ENCODE measurements around the gene LAPTM5. TPM values are rescaled to one million over a fixed set of nuclear protein-coding genes. Genes with fewer than 3 reads are reported as not detected.

LAPTM5 gene
- total and polyA plus RNA-seq, 8 donors, result 3.7 to 80.5 (median 10.9) TPM

- TF ChIP-seq CTCF (IDR thresholded peaks at IDR 0.05), result no peak
- Histone ChIP-seq H3K9me3 (no peaks in the 10 kb centered on the region), H3K36me3 (no peaks in the 10 kb centered on the region), H3K4me1 (peaks cover 0 to 5% (median 0%) of the 10 kb centered on the region in 3 donors), H3K27ac (no peak overlapping the region), H3K4me3 (no peak overlapping the region), H3K27me3 (no peaks in the 10 kb centered on the region)
- intact Hi-C loops (cut with DNase I), result no loop called here
- FAIRE-seq, result no peak
- WGBS, 2 donors, result 55 to 68% methylated on average over 12 of the region's 12 CpGs
- peak in 2 of 6 donors; percentile 15 to 31 for DNase-seq
- ATAC-seq, result no peak
Measured at GRCh38 chr1:30741239-30741894, 16.2 kb downstream of the LAPTM5 start.

GRCh38 chr1:30740251-30741238, 17.0 kb downstream of the LAPTM5 start:
- TF ChIP-seq CTCF (IDR thresholded peaks at IDR 0.05), result no peak

GRCh38 chr1:30739601-30740000, 18.0 kb downstream of the LAPTM5 start:
- no peaks in the 10 kb centered on the region for H3K27me3 ChIP-seq
- ATAC-seq (no peak), FAIRE-seq (no peak), DNase-seq (peak in 1 of 6 donors; percentile 41)
- intact Hi-C loops (cut with DNase I), result no loop called here
- no peak overlapping the region for H3K27ac ChIP-seq
- WGBS, 2 donors, result 68 to 80% methylated on average over 8 of the region's 8 CpGs
- H3K4me3 ChIP-seq, result no peak overlapping the region
- no peak for TF ChIP-seq CTCF (IDR thresholded peaks at IDR 0.05)
- no peaks in the 10 kb centered on the region for H3K9me3 ChIP-seq
- H3K4me1 ChIP-seq, result no peaks in the 10 kb centered on the region
- no peaks in the 10 kb centered on the region for H3K36me3 ChIP-seq

More at GRCh38 chr1:30740251-30741238, 17.0 kb downstream of the LAPTM5 start:
- Histone ChIP-seq H3K9me3 (no peaks in the 10 kb centered on the region), H3K36me3 (no peaks in the 10 kb centered on the region), H3K27me3 (no peaks in the 10 kb centered on the region), H3K4me3 (no peak overlapping the region), H3K27ac (no peak overlapping the region), H3K4me1 (no peaks in the 10 kb centered on the region)
- ATAC-seq (no peak), FAIRE-seq (no peak), DNase-seq (peak in 2 of 6 donors; percentile 31 to 43)
- intact Hi-C loops (cut with DNase I), result no loop called here
- 65 to 77% methylated on average over 12 to 15 of the region's 15 CpGs for WGBS, 2 donors

DNA sequence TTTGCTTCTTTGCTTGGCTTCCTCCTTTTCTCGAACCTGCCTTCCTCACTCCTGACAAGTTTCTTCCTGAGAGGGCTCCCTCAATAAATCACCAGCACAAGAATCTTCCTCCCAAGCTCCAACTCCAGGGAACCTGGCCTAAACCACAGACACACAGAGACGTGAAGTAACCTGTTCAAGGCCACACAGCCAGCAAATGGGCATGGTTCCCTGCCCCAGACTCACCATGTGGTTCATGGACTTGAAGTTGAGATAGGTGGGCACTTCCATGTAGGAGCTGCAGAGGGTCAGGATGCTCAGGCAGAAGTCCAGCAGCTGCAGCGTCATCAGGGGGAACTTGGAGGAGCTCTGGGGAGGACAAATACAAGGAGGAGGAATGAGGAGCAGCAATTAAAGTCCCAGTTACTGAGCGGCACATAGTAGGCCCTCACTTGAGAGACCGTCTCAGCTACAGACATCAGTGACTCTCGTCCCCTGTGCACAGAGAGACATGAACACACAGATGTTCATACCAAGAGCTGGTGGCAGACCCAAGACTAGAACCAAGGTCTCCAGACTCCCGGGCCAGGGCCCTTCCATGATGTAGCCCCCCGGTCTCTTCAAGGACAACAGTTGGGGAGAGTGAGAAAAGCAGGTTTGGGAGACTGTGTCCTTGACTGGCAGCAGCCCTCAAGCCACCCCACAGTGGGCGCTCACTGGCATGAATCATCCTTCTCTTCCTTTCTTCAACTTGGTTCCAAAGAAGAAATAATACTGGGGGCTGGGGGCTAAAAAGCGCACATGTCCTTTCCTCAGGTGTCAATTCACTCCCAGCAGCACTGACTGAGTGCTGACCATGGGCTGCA, 18.6 kb downstream of the LAPTM5 start:
- FAIRE-seq (no peak), DNase-seq (peak in 1 of 6 donors; percentile 15), ATAC-seq (no peak)
- intact Hi-C loops (cut with DNase I), result no loop called here
- TF ChIP-seq CTCF (IDR thresholded peaks at IDR 0.05), result no peak
- no peaks in the 10 kb centered on the region for H3K27me3 ChIP-seq
- no peak overlapping the region for H3K4me3 ChIP-seq
- H3K27ac ChIP-seq, result no peak overlapping the region
- no peaks in the 10 kb centered on the region for H3K36me3 ChIP-seq
- no peaks in the 10 kb centered on the region for H3K9me3 ChIP-seq
- H3K4me1 ChIP-seq, result no peaks in the 10 kb centered on the region
- WGBS, 2 donors, result 70 to 72% methylated on average over 10 of the region's 10 CpGs
